Endodermal cell (in vitro differentiated cells): ENCODE measurements around the gene PARD6G. TPM values are rescaled to one million over a fixed set of nuclear protein-coding genes. Genes with fewer than 3 reads are reported as not detected.
A peak's percentile ranks its signal among the peaks of the same experiment; 100 is the strongest.

ENCODE experiments used
- DNase-seq: peaks from one replicate; pipeline ENCODE4 v3.0.0-alpha.2; 2017
- H3K27ac ChIP-seq: 2 replicates; pipeline ENCODE4 v1.5.1; 2013; ENCODE audit warnings: mild to moderate bottlenecking, low read depth, low read length, moderate library complexity
- H3K27me3 ChIP-seq: 2 replicates; pipeline ENCODE4 v1.6.1; 2013; ENCODE audit warnings: mild to moderate bottlenecking, low read length, moderate library complexity; ENCODE audit not compliant: insufficient read depth, control insufficient read depth, poor library complexity, severe bottlenecking
- H3K36me3 ChIP-seq: 2 replicates; pipeline ENCODE4 v1.7.0; 2013; ENCODE audit warnings: mild to moderate bottlenecking, low read length, moderate library complexity; ENCODE audit not compliant: control insufficient read depth, insufficient read depth
- H3K4me1 ChIP-seq: one replicate; pipeline ENCODE4 v1.7.0; 2013; ENCODE audit warnings: low read length; ENCODE audit not compliant: control insufficient read depth, insufficient read depth
- H3K4me3 ChIP-seq: 2 replicates; pipeline ENCODE4 v1.5.1; 2013; ENCODE audit warnings: mild to moderate bottlenecking, low read length, moderate library complexity
- H3K9ac ChIP-seq: 2 replicates; pipeline ENCODE4 v1.6.1; 2013; ENCODE audit warnings: mild to moderate bottlenecking, low read length, moderate library complexity; ENCODE audit not compliant: poor library complexity, severe bottlenecking; ENCODE audit errors: extremely low read depth
- H3K9me3 ChIP-seq: 2 replicates; pipeline ENCODE4 v1.6.1; 2013; ENCODE audit warnings: mild to moderate bottlenecking, low read length, moderate library complexity; ENCODE audit not compliant: control insufficient read depth
- H3K27ac Mint-ChIP-seq: 2 replicates; pipeline ENCODE4 v1.8.0; 2020; ENCODE audit warnings: mixed read lengths
- H3K27me3 Mint-ChIP-seq: 2 replicates; pipeline ENCODE4 v1.8.0; 2021; ENCODE audit warnings: mild to moderate bottlenecking, mixed read lengths; ENCODE audit not compliant: insufficient read depth
- H3K36me3 Mint-ChIP-seq: 2 replicates; pipeline ENCODE4 v1.8.0; 2020; ENCODE audit warnings: low read depth, mixed read lengths
- H3K4me1 Mint-ChIP-seq: 2 replicates; pipeline ENCODE4 v1.8.0; 2020; ENCODE audit warnings: mixed read lengths
- H3K4me3 Mint-ChIP-seq: 2 replicates; pipeline ENCODE4 v1.8.0; 2020; ENCODE audit warnings: mild to moderate bottlenecking, moderate library complexity, mixed read lengths
- H3K9me3 Mint-ChIP-seq: 2 replicates; pipeline ENCODE4 v1.8.0; 2020; ENCODE audit warnings: mild to moderate bottlenecking, mixed read lengths
- CTCF ChIP-seq: fragments of 200-600 bp; sonication (generic); conservative IDR thresholded peaks from 2 replicates; pipeline ENCODE4 v1.5.0; 2021; ENCODE audit warnings: antibody characterized with exemption, mild to moderate bottlenecking
- WGBS, 2 experiments: methylation state at CpG; one replicate each; pipeline versions ENCODE4 v1.1.5 to v1.1.7; 2013; ENCODE audit warnings: missing lambda C conversion rate in 2 of 2, mixed read lengths in 1 of 2; ENCODE audit not compliant: insufficient coverage in 1 of 2, insufficient read length in 1 of 2; 5-methylcytosine and 5-hydroxymethylcytosine counted together
- total RNA-seq, 2 donors: library from RNA; stranded (reverse); fragmentation: NEBNext Ultra II Directional in 1 of 2; extraction: Animal tissue kit (Norgen Biotek cat#: 25700) in 1 of 2; gene quantifications; 2 replicates in 1 of 2; 3 replicates in 1 of 2; pipeline ENCODE4 v1.2.1, GENCODE V29; 2021

PARD6G gene
- total RNA-seq, 2 donors from 2014 or later = 15.4 to 17.3 TPM

- no peaks in the 10 kb centered on the region for H3K9me3 Mint-ChIP-seq
These were observed 67.3 kb downstream of the PARD6G start for GRCh38 chr18:80179857-80180558.

GRCh38 chr18:80178935-80179818 lies 68.1 kb downstream of the PARD6G start:
- DNase-seq = no peak
- Mint-ChIP-seq H3K4me1 (no peaks in the 10 kb centered on the region), H3K27ac (peak overlapping the region; percentile 45), H3K9me3 (no peaks in the 10 kb centered on the region), H3K27me3 (no peaks in the 10 kb centered on the region), H3K4me3 (no peak overlapping the region), H3K36me3 (no peaks in the 10 kb centered on the region)
- H3K9ac ChIP-seq = no peak overlapping the region
- no peaks in the 10 kb centered on the region for H3K9me3 ChIP-seq
- no peaks in the 10 kb centered on the region for H3K4me1 ChIP-seq
- 90 to 100% methylated on average over 6 to 30 of the region's 30 CpGs for WGBS, 2 experiments
- no peak for TF ChIP-seq CTCF
- no peak overlapping the region for H3K27ac ChIP-seq
- no peak overlapping the region for H3K4me3 ChIP-seq
- H3K27me3 ChIP-seq = no peaks in the 10 kb centered on the region
- H3K36me3 ChIP-seq = no peaks in the 10 kb centered on the region

More at GRCh38 chr18:80179857-80180558, 67.3 kb downstream of the PARD6G start:
- H3K27me3 Mint-ChIP-seq = no peaks in the 10 kb centered on the region
- H3K36me3 ChIP-seq = no peaks in the 10 kb centered on the region
- no peak overlapping the region for H3K4me3 ChIP-seq
- no peak overlapping the region for H3K9ac ChIP-seq
- H3K27me3 ChIP-seq = no peaks in the 10 kb centered on the region
- H3K36me3 Mint-ChIP-seq = no peaks in the 10 kb centered on the region
- no peak overlapping the region for H3K4me3 Mint-ChIP-seq
- no peak for DNase-seq
- no peaks in the 10 kb centered on the region for H3K4me1 ChIP-seq
- no peak for TF ChIP-seq CTCF
- H3K27ac ChIP-seq = no peak overlapping the region
- H3K27ac Mint-ChIP-seq = no peak overlapping the region
- 94 to 95% methylated on average over 9 to 20 of the region's 20 CpGs for WGBS, 2 experiments
- H3K4me1 Mint-ChIP-seq = no peaks in the 10 kb centered on the region
- no peaks in the 10 kb centered on the region for H3K9me3 ChIP-seq

- Histone ChIP-seq H3K4me1 (no peaks in the 10 kb centered on the region), H3K27me3 (no peaks in the 10 kb centered on the region), H3K27ac (no peak overlapping the region), H3K9me3 (no peaks in the 10 kb centered on the region), H3K36me3 (no peaks in the 10 kb centered on the region), H3K9ac (no peak overlapping the region), H3K4me3 (no peak overlapping the region)
- 76 to 90% methylated on average over 2 to 8 of the region's 8 CpGs for WGBS, 2 experiments
- DNase-seq = no peak
- no peaks in the 10 kb centered on the region for H3K27me3 Mint-ChIP-seq
- H3K4me3 Mint-ChIP-seq = no peak overlapping the region
- no peaks in the 10 kb centered on the region for H3K9me3 Mint-ChIP-seq
- H3K36me3 Mint-ChIP-seq = no peaks in the 10 kb centered on the region
- no peak overlapping the region for H3K27ac Mint-ChIP-seq
- no peak for TF ChIP-seq CTCF
- no peaks in the 10 kb centered on the region for H3K4me1 Mint-ChIP-seq
These were observed 70.2 kb downstream of the PARD6G start for GRCh38 chr18:80177128-80177527.
